GM21723 (cell line): Measurements from ENCODE around the gene TMEM63C.

Source experiments
- ATAC-seq: cut with Tn5 transposase; IDR thresholded peaks from one replicate; pipeline ENCODE4 v1.9.1; 2021; ENCODE audit warnings: mild to moderate bottlenecking, moderate library complexity; ENCODE audit not compliant: unreplicated experiment

TMEM63C gene

GRCh38 chr14:77220246-77221017, 38.8 kb downstream of the TMEM63C start:
- no peak for ATAC-seq

DNA sequence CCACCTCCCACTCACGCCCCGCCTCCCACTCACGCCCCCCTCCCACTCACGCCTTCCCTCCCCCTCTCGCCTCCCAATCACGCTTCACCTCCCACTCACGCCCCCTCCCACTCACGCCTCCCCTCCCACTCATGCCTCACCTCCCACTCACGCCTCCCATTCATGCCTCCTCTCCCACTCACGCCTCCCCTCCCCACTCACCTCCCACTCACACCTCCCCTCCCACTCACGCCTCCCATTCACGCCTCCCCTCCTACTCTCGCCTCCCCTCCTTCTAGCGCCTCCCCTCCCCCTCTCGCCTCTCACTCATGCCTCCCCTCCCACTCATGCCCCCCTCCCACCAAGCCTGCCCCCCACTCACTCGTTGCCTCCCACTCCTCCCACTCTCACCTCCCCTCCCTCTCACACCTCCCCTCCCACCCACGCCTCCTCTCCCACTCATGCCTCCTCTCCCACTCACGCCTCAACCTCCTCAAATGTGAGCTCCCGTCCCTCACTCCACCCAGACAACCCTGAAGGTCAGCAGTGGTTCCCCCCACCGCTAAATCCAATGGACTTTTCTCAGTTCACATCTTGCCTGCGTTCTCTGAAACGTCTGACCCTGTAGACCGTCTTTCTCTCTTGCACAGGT, 39.8 kb downstream of the TMEM63C start:
- no peak for ATAC-seq

GRCh38 chr14:77222546-77223225, 41.1 kb downstream of the TMEM63C start:
- ATAC-seq = no peak

DNA sequence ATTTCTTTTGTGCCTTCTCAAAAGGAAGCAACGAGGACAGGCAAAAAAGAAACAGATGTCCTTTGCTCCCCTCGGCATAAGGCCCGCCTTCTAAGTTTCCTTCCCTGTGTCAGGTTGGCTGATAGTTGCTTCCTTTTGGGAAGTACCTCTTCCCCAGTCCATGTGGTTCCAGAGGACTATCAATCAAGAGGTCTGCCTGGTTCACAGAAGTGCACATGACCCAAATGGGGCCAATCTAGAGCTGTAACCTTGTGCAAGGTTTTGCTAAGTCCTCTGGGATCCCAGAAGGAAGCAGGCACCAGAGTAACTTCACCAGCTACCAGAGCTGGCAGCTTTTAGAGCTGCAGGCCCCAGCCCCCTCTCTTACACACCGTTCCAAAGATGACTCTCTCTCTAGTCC, 42.6 kb downstream of the TMEM63C start:
- ATAC-seq = no peak

DNA sequence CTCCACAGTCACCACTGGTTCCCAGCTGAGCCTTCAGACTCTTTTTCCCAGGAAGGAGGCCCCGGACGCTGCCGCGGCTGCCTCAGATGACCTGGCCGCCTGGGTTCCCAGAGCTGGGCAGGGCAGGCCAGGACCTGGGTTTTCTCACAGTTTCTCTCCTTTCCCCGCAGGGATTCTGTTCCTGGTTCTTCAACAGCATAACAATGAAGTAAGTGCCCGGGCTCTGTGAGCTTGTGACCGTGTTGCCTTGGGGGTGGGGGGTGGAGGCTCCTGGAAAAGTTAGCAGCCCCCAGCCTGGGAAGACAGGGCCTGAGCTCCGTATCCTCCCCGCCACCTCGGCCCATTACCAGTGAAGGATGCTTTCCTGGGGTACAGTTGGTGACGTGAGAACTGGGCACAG, 43.7 kb downstream of the TMEM63C start:
- no peak for ATAC-seq

GRCh38 chr14:77225892-77226557, 44.4 kb downstream of the TMEM63C start:
- ATAC-seq = no peak

DNA sequence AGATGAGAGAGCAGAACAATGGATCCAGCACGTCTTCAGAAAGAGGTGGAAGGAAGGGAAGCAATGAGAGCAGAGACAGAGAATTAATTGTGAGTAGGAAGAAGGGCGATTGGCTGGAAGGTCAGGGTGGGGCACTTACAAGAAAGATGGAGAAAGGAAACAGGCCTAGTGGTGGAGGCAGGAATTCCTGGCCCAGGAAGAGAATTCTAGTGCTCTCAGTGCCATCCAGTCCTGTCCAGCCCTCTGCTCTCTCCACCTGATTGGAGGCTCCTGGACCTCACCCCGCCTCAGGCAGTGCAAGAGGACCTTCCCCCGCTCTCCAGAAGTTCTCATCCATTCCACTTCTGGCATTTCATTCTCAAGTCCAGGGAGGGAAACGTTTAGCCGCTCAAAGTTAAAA, 46.5 kb downstream of the TMEM63C start:
- no peak for ATAC-seq

GRCh38 chr14:77230914-77231313, 49.3 kb downstream of the TMEM63C start:
- no peak for ATAC-seq

GRCh38 chr14:77231721-77232120, 50.1 kb downstream of the TMEM63C start:
- ATAC-seq = no peak

DNA sequence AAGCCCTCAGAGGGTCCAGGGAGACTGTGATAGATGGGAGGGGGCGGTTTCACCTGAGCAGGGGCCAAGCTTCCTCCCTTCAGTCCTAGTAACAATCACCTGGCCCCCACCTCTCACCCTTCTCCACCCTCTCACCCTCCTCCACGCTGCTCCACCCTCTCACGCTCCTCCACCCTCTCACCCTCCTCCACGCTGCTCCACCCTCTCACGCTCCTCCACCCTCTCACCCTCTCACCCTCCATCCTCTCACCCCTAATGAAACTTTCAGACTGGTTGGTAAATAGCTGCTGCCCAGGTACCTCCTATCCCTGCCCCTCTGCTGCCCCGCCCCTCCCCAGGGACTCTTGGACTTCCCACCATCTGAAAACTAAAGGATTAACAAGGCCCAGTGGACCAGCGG, 55.2 kb downstream of the TMEM63C start:
- ATAC-seq = no peak

GRCh38 chr14:77238356-77238755, 56.8 kb downstream of the TMEM63C start:
- ATAC-seq = no peak

GRCh38 chr14:77238996-77239395, 57.4 kb downstream of the TMEM63C start:
- ATAC-seq = no peak

DNA sequence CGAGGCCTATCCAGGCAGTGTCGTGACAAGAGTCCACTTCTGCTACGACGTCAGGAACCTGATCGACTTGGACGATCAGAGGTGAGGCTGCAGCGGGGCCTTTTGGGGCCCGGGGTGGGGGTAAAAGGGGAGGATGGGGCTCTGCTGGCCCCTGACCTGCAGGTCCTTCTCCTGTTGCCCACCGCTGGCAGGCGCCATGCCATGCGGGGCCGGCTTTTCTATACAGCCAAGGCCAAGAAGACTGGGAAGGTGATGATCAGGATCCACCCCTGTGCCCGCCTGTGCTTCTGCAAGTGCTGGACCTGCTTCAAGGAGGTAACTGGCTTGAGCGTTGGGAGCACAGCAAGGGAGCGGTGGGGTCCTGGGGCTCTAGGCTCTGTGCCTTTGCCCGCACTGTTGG, 57.8 kb downstream of the TMEM63C start:
- ATAC-seq = no peak

DNA sequence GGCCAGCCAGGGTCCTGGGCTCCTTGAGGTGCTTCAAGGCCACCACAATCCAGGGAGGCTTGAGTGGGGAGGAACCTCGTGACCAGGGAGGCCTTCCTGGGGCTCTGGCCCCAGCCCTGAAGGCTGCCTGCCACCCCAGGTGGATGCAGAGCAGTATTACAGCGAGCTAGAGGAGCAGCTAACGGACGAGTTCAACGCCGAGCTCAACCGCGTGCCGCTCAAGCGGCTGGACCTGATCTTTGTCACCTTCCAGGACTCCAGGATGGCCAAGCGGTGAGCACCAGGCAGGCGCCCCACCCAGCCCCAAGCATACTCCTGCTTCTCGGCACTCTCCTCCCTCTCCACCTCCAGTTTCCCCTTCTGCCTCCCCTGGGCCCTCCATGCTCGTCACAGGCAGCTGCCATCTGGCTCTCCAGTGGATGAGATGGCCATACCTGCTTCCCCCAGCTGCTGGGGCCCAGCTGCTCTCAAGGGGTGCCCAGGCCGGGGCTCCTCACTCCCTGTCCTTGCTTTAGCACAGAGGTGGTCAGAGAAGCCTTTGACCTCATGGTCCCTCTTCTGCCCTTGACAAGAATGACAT, 58.8 kb downstream of the TMEM63C start:
- no peak for ATAC-seq

DNA sequence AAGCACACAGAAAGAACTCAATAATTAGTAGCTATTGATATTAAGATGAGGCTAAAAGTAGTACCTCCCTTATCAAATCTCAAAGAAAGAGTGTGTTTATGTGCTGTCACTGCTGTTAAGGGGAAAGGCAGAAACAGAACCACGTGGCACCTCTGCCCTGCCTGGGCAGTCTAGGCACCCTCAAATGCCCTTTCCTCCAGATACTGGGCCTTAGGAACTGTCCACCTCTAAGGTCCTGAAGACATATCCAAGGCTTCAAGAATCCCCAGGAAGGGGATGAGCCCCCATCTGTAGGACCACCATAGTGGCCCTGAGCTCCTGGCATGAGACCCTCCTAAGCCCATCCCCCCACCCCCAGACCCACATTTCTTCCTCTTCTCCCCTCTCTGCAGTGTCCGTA, 60.4 kb downstream of the TMEM63C start:
- no peak for ATAC-seq

- ATAC-seq = no peak
Measured at GRCh38 chr14:77242752-77243151, 61.2 kb downstream of the TMEM63C start.

GRCh38 chr14:77243853-77244252, 62.3 kb downstream of the TMEM63C start:
- no peak for ATAC-seq

- ATAC-seq = no peak
Measured at GRCh38 chr14:77245820-77246219, 64.2 kb downstream of the TMEM63C start.

DNA sequence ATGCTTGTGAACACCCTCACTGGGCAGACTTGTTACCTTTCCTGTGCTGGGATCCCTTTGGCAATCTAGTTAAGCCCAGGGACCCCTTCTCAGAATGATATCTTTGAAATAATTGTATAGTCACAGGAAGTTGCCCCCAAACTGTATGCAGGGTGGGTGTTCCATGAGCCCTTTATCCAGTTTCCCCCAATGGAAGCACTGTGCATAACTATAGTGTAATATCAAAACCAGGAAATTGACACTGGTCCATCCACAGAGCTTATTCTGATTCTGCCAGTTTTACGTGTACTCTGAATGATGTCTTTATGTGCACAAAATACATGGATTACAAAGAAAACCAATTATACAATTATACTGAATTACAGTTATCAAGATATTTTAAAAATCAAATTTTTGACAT, 65.2 kb downstream of the TMEM63C start:
- no peak for ATAC-seq

DNA sequence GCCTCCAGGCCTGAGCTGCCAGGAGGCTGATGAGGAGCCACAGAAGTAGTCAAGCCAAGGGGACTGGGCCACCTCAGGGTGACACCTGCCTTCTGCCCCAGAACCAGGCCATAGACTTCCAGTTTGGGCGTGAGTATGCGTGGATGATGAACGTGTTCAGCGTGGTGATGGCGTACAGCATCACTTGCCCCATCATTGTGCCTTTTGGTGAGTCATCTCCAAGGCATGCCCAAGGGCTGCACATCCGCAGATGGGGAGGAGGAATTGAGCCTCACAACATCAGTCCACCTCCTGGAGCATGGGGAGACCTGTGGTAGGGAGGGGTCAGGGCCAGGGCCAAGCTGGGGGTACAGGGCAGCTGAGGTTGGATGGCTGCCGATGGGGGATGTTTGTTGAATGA, 67.1 kb downstream of the TMEM63C start:
- ATAC-seq = no peak

GRCh38 chr14:77249286-77249685, 67.7 kb downstream of the TMEM63C start:
- no peak for ATAC-seq
